ENCODE data around the gene APOC3. TPM values are rescaled to one million over a fixed set of nuclear protein-coding genes. Genes with fewer than 3 reads are reported as not detected.

APOC3 gene
- total and polyA plus RNA-seq, 4 donors, result 608 to 24,129 (median 9,307) TPM

DNA sequence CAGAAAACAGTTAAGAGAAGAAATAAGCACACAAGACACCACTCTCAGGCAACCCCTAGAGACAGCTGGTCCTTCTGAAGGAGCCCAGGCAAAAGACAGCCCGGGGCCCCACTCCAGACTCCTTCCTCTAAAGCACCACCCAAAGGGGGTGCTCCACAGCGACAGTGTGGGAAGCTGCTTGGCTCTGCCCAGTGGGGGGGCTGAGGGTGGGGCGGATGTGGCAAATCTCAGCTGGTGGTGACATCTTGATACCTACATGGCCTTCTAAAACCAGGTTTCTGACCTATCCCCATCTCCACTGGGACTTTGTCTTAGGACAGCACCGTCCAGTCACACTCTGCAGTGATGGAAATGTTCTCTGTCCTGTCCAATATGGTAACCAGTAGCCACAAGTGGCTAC lies 17.9 kb downstream of the APOC3 start:
- Histone ChIP-seq H3K36me3 (ENCODE audit: control insufficient read depth in 4 of 4, insufficient read depth in 3 of 4, low read depth in 1 of 4, low read length in 3 of 4) (peaks cover 12 to 53% (median 25%) of the 10 kb centered on the region in 4 donors), H3K9ac (ENCODE audit: low read depth in 1 of 2, low read length in 2 of 2) (no peak overlapping the region), H3K4me3 (ENCODE audit: low read depth in 1 of 3, low read length in 3 of 3) (no peak overlapping the region), H3K9me3 (ENCODE audit: control insufficient read depth in 4 of 4, low read length in 3 of 4) (no peaks in the 10 kb centered on the region), H3K27ac (ENCODE audit: low read depth in 1 of 2, low read length in 2 of 2) (no peak overlapping the region), H3K27me3 (ENCODE audit: control insufficient read depth in 4 of 4, insufficient read depth in 4 of 4, low read length in 3 of 4) (no peaks in the 10 kb centered on the region), H3K4me1 (ENCODE audit: control insufficient read depth in 4 of 4, insufficient read depth in 4 of 4, low read length in 3 of 4) (peaks cover 4 to 12% (median 10%) of the 10 kb centered on the region in 4 donors)
- DNase-seq (ENCODE audit: low spot score), result no peak
- 98% methylated on average over 4 of the region's 4 CpGs for WGBS
- no peak for TF ChIP-seq CTCF (IDR thresholded peaks at IDR 0.05; ENCODE audit: low read depth, low read length, missing input control)
- TF ChIP-seq, protein P1, sequence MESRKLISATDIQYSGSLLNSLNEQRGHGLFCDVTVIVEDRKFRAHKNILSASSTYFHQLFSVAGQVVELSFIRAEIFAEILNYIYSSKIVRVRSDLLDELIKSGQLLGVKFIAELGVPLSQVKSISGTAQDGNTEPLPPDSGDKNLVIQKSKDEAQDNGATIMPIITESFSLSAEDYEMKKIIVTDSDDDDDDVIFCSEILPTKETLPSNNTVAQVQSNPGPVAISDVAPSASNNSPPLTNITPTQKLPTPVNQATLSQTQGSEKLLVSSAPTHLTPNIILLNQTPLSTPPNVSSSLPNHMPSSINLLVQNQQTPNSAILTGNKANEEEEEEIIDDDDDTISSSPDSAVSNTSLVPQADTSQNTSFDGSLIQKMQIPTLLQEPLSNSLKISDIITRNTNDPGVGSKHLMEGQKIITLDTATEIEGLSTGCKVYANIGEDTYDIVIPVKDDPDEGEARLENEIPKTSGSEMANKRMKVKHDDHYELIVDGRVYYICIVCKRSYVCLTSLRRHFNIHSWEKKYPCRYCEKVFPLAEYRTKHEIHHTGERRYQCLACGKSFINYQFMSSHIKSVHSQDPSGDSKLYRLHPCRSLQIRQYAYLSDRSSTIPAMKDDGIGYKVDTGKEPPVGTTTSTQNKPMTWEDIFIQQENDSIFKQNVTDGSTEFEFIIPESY (IDR thresholded peaks at IDR 0.05), result no peak
- no peak for TF ChIP-seq MAX (IDR thresholded peaks at IDR 0.05)
- TF ChIP-seq FOXA2 (IDR thresholded peaks at IDR 0.05), result no peak
- TF ChIP-seq RXRA (IDR thresholded peaks at IDR 0.05), result no peak
- TF ChIP-seq, protein P2, sequence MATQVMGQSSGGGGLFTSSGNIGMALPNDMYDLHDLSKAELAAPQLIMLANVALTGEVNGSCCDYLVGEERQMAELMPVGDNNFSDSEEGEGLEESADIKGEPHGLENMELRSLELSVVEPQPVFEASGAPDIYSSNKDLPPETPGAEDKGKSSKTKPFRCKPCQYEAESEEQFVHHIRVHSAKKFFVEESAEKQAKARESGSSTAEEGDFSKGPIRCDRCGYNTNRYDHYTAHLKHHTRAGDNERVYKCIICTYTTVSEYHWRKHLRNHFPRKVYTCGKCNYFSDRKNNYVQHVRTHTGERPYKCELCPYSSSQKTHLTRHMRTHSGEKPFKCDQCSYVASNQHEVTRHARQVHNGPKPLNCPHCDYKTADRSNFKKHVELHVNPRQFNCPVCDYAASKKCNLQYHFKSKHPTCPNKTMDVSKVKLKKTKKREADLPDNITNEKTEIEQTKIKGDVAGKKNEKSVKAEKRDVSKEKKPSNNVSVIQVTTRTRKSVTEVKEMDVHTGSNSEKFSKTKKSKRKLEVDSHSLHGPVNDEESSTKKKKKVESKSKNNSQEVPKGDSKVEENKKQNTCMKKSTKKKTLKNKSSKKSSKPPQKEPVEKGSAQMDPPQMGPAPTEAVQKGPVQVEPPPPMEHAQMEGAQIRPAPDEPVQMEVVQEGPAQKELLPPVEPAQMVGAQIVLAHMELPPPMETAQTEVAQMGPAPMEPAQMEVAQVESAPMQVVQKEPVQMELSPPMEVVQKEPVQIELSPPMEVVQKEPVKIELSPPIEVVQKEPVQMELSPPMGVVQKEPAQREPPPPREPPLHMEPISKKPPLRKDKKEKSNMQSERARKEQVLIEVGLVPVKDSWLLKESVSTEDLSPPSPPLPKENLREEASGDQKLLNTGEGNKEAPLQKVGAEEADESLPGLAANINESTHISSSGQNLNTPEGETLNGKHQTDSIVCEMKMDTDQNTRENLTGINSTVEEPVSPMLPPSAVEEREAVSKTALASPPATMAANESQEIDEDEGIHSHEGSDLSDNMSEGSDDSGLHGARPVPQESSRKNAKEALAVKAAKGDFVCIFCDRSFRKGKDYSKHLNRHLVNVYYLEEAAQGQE (IDR thresholded peaks at IDR 0.05), result no peak
- no peak for TF ChIP-seq YY1 (IDR thresholded peaks at IDR 0.05)
- no peak for TF ChIP-seq HNF4A (conservative IDR thresholded peaks at IDR 0.05)
- no peak for TF ChIP-seq TAF1 (conservative IDR thresholded peaks at IDR 0.05)
- TF ChIP-seq FOXA1 (IDR thresholded peaks at IDR 0.05), result no peak
- no peak for TF ChIP-seq HNF4G (IDR thresholded peaks at IDR 0.05)
- TF ChIP-seq RAD21 (IDR thresholded peaks at IDR 0.05), result no peak
- no peak for TF ChIP-seq NR2F2 (IDR thresholded peaks at IDR 0.05)
- TF ChIP-seq, protein P3, sequence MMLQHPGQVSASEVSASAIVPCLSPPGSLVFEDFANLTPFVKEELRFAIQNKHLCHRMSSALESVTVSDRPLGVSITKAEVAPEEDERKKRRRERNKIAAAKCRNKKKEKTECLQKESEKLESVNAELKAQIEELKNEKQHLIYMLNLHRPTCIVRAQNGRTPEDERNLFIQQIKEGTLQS (IDR thresholded peaks at IDR 0.05), result no peak
- no peak for TF ChIP-seq EGR1 (IDR thresholded peaks at IDR 0.05; ENCODE audit: low read depth in 2 of 2)
- no peak for TF ChIP-seq GABPA (IDR thresholded peaks at IDR 0.05 in 1 of 2, conservative IDR thresholded peaks at IDR 0.05 in 1 of 2)
- TF ChIP-seq JUND (IDR thresholded peaks at IDR 0.05), result no peak
- TF ChIP-seq SP1 (IDR thresholded peaks at IDR 0.05), result no peak

Measured in liver (tissue), 9 donors.